Neural cell (in vitro differentiated cells): ENCODE measurements around the gene SCUBE1. TPM values are rescaled to one million over a fixed set of nuclear protein-coding genes. Genes with fewer than 3 reads are reported as not detected.

Experiments used
- H2AFZ ChIP-seq: fragments of 200-600, 300-800 bp; sonication (generic), shearing (Covaris generic); 2 replicates; pipeline ENCODE4 v1.6.0; 2014; ENCODE audit warnings: low read depth, mild to moderate bottlenecking, antibody characterized with exemption, low read length, moderate library complexity
- H3F3A ChIP-seq: fragments of 200-600 bp; shearing (Covaris generic); 2 replicates; pipeline ENCODE4 v1.6.1; 2016; ENCODE audit warnings: mild to moderate bottlenecking, moderate library complexity, mixed read lengths, antibody characterized with exemption, low read length; ENCODE audit not compliant: insufficient read depth, poor library complexity, severe bottlenecking
- H3K27ac ChIP-seq: fragments of 200-600, 300-800 bp; sonication (generic), shearing (Covaris generic); 2 replicates; pipeline ENCODE4 v1.5.1; 2014; ENCODE audit warnings: mild to moderate bottlenecking, low read length, moderate library complexity
- H3K27me3 ChIP-seq: fragments of 300-800, 200-600 bp; sonication (generic), shearing (Covaris generic); 2 replicates; pipeline ENCODE4 v1.6.0; 2014; ENCODE audit warnings: mild to moderate bottlenecking, low read depth, low read length, moderate library complexity; ENCODE audit not compliant: insufficient read depth
- H3K36me3 ChIP-seq: fragments of 300-800, 200-600 bp; sonication (generic), shearing (Covaris generic); 2 replicates; pipeline ENCODE4 v1.5.1; 2014; ENCODE audit warnings: mild to moderate bottlenecking, antibody characterized with exemption, low read length, moderate library complexity; ENCODE audit not compliant: insufficient read depth
- H3K4me2 ChIP-seq: fragments of 300-800, 200-600 bp; sonication (generic), shearing (Covaris generic); 2 replicates; pipeline ENCODE4 v1.6.0; 2014; ENCODE audit warnings: mild to moderate bottlenecking, low read length
- H3K4me3 ChIP-seq: fragments of 300-800, 200-600 bp; sonication (generic), shearing (Covaris generic); 2 replicates; pipeline ENCODE4 v1.5.1; 2014; ENCODE audit warnings: mild to moderate bottlenecking, low read length, moderate library complexity
- H3K79me2 ChIP-seq: fragments of 200-600 bp; shearing (Covaris generic); replicated peaks from 2 replicates; pipeline ENCODE4 v1.6.0; 2014; ENCODE audit warnings: mild to moderate bottlenecking, low read length, moderate library complexity; ENCODE audit not compliant: insufficient read depth
- H3K9ac ChIP-seq: fragments of 300-800, 200-600 bp; sonication (generic), shearing (Covaris generic); 2 replicates; pipeline ENCODE4 v1.6.1; 2016; ENCODE audit warnings: mild to moderate bottlenecking, low read length, mixed read lengths
- H3K9me2 ChIP-seq: fragments of 200-600 bp; shearing (Covaris generic); 2 replicates; pipeline ENCODE4 v1.6.1; 2016; ENCODE audit warnings: mild to moderate bottlenecking, low read length, mixed read lengths; ENCODE audit not compliant: insufficient read depth
- H3K9me3 ChIP-seq: fragments of 200-600, 300-800 bp; sonication (generic), shearing (Covaris generic); 2 replicates; pipeline ENCODE4 v1.6.1; 2016; ENCODE audit warnings: mild to moderate bottlenecking, mixed run types, low read length, moderate library complexity, mixed read lengths
- H4K20me1 ChIP-seq: fragments of 200-600 bp; shearing (Covaris generic); 2 replicates; pipeline ENCODE4 v1.6.1; 2016; ENCODE audit warnings: mild to moderate bottlenecking, mixed run types; ENCODE audit not compliant: insufficient read depth
- EP300 ChIP-seq: fragments of 450-650 bp; conservative IDR thresholded peaks from 2 replicates; pipeline ENCODE4 v1.6.1; 2014; ENCODE audit warnings: antibody characterized with exemption, mild to moderate bottlenecking, moderate library complexity; ENCODE audit not compliant: poor library complexity, severe bottlenecking
- EZH2 ChIP-seq: fragments of 200-600, 300-800 bp; shearing (Covaris generic), sonication (generic); IDR thresholded peaks from 2 replicates; pipeline ENCODE4 v1.6.1; 2014; ENCODE audit warnings: antibody characterized with exemption, low read length, borderline replicate concordance, mild to moderate bottlenecking; ENCODE audit not compliant: insufficient read depth, poor library complexity, severe bottlenecking
- MXI1 ChIP-seq: fragments of 450-650 bp; conservative IDR thresholded peaks from 2 replicates; pipeline ENCODE4 v1.6.1; 2014; ENCODE audit warnings: antibody characterized with exemption, mild to moderate bottlenecking; ENCODE audit not compliant: poor library complexity, severe bottlenecking
- POLR2AphosphoS5 ChIP-seq: IDR thresholded peaks from 2 replicates; pipeline ENCODE4 v1.6.1; 2012
- RAD21 ChIP-seq: fragments of 450-650 bp; conservative IDR thresholded peaks from 2 replicates; pipeline ENCODE4 v1.6.1; 2014; ENCODE audit warnings: antibody characterized with exemption, mild to moderate bottlenecking, moderate library complexity
- SMC3 ChIP-seq: fragments of 450-650 bp; conservative IDR thresholded peaks from 2 replicates; pipeline ENCODE4 v1.6.1; 2014; ENCODE audit warnings: antibody characterized with exemption, mild to moderate bottlenecking, moderate library complexity; ENCODE audit not compliant: poor library complexity
- TAF1 ChIP-seq: IDR thresholded peaks from 2 replicates; pipeline ENCODE4 v1.6.1; 2012; ENCODE audit warnings: low read depth
- polyA plus RNA-seq: library from polyadenylated mRNA; depleted of rRNA; stranded (reverse); fragments of >200 nt; gene quantifications from 2 replicates; pipeline ENCODE4 v1.2.3, GENCODE V29; 2014
- TF ChIP-seq, protein P1 (sequence below): fragments of 450-650 bp; IDR thresholded peaks from 2 replicates; pipeline ENCODE4 v1.5.1; 2014; ENCODE audit warnings: antibody characterized with exemption, mild to moderate bottlenecking, moderate library complexity; ENCODE audit not compliant: poor library complexity, severe bottlenecking
- TF ChIP-seq, protein P2 (sequence below): IDR thresholded peaks from 2 replicates; pipeline ENCODE4 v1.6.1; 2012; ENCODE audit warnings: borderline replicate concordance

SCUBE1 gene
- polyA plus RNA-seq, 1 donor from 2014 or later = 8.4 TPM

DNA sequence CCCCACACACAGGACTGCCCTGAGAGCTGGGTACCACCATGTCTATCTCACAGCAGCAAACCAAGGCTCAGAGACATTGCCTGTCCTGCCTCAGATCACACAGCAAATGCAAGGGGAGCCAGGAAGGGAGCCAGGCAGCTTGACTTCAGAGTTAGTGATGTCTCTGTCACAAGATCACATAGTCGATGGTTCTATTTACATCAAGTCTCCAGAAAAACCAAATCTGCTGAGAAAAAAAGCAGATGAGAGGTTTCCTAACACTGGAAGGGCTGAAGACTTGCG lies 16.1 kb downstream of the SCUBE1 start:
- Histone ChIP-seq H3F3A (no peaks in the 10 kb centered on the region), H3K79me2 (peaks cover 27% of the 10 kb centered on the region), H4K20me1 (no peaks in the 10 kb centered on the region)

DNA sequence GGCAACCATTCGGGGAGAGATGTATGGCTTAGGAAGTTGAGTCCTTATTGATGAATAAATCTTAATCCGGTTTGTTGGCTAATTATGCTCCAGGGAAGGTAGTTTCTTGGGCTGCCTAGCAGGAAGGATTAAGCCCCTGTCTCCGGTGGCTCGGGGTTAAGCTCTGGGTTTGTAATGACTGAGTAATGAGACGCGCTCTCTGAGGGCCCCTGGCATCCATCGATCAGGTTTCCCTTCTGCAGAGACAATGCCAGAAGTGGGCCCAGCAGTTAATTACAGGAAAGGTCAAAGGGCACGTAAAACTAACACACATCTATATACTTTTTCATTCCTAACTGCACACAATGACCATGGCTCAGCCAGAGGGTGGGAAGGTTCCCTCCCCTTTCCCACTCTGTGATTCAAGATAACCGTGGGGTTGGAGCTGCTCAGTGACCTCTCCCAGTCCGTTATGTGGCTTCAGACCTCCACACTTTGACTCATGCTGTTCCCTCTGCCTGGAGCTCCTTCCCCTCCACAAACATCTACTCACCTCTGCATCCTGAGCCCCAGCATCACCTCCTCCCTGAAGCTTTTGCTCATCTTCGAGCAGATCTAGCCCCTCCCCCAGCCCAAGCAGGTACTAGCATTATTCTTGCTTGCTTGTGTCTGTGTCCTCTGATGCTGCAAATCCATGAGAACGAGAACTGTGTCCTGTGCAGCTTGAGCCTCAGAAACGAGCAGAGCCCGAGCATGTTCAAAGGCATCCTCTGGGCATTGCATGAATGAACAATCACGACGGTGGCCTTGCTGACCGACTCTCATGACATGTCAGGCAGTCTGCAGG lies 16.6 kb downstream of the SCUBE1 start:
- no peaks in the 10 kb centered on the region for H3F3A ChIP-seq
- H3K36me3 ChIP-seq = no peaks in the 10 kb centered on the region
- TF ChIP-seq, protein P1, sequence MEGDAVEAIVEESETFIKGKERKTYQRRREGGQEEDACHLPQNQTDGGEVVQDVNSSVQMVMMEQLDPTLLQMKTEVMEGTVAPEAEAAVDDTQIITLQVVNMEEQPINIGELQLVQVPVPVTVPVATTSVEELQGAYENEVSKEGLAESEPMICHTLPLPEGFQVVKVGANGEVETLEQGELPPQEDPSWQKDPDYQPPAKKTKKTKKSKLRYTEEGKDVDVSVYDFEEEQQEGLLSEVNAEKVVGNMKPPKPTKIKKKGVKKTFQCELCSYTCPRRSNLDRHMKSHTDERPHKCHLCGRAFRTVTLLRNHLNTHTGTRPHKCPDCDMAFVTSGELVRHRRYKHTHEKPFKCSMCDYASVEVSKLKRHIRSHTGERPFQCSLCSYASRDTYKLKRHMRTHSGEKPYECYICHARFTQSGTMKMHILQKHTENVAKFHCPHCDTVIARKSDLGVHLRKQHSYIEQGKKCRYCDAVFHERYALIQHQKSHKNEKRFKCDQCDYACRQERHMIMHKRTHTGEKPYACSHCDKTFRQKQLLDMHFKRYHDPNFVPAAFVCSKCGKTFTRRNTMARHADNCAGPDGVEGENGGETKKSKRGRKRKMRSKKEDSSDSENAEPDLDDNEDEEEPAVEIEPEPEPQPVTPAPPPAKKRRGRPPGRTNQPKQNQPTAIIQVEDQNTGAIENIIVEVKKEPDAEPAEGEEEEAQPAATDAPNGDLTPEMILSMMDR = no peak
- TF ChIP-seq EZH2 = no peak
- TF ChIP-seq SMC3 = no peak
- H4K20me1 ChIP-seq = no peaks in the 10 kb centered on the region
- H2AFZ ChIP-seq = peak overlapping the region; percentile 2
- no peak overlapping the region for H3K27ac ChIP-seq
- H3K4me2 ChIP-seq = peak overlapping the region; percentile 25
- H3K4me3 ChIP-seq = peak overlapping the region; percentile 52
- H3K79me2 ChIP-seq = peaks cover 27% of the 10 kb centered on the region
- no peaks in the 10 kb centered on the region for H3K9me3 ChIP-seq
- no peaks in the 10 kb centered on the region for H3K9me2 ChIP-seq
- peak overlapping the region; percentile 53 for H3K9ac ChIP-seq
- no peaks in the 10 kb centered on the region for H3K27me3 ChIP-seq

More for the DNA sequence above, 16.1 kb downstream of the SCUBE1 start:
- peak overlapping the region; percentile 25 for H3K4me2 ChIP-seq
- no peaks in the 10 kb centered on the region for H3K9me2 ChIP-seq
- H2AFZ ChIP-seq = no peak overlapping the region
- H3K9ac ChIP-seq = no peak overlapping the region
- H3K27ac ChIP-seq = no peak overlapping the region
- no peaks in the 10 kb centered on the region for H3K27me3 ChIP-seq
- H3K9me3 ChIP-seq = no peaks in the 10 kb centered on the region
- no peak for TF ChIP-seq EZH2
- TF ChIP-seq, protein P2, sequence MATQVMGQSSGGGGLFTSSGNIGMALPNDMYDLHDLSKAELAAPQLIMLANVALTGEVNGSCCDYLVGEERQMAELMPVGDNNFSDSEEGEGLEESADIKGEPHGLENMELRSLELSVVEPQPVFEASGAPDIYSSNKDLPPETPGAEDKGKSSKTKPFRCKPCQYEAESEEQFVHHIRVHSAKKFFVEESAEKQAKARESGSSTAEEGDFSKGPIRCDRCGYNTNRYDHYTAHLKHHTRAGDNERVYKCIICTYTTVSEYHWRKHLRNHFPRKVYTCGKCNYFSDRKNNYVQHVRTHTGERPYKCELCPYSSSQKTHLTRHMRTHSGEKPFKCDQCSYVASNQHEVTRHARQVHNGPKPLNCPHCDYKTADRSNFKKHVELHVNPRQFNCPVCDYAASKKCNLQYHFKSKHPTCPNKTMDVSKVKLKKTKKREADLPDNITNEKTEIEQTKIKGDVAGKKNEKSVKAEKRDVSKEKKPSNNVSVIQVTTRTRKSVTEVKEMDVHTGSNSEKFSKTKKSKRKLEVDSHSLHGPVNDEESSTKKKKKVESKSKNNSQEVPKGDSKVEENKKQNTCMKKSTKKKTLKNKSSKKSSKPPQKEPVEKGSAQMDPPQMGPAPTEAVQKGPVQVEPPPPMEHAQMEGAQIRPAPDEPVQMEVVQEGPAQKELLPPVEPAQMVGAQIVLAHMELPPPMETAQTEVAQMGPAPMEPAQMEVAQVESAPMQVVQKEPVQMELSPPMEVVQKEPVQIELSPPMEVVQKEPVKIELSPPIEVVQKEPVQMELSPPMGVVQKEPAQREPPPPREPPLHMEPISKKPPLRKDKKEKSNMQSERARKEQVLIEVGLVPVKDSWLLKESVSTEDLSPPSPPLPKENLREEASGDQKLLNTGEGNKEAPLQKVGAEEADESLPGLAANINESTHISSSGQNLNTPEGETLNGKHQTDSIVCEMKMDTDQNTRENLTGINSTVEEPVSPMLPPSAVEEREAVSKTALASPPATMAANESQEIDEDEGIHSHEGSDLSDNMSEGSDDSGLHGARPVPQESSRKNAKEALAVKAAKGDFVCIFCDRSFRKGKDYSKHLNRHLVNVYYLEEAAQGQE = no peak
- TF ChIP-seq, protein P1 = no peak
- no peak for TF ChIP-seq RAD21
- TF ChIP-seq EP300 = no peak
- no peak for TF ChIP-seq MXI1
- no peak for TF ChIP-seq SMC3
- no peak for TF ChIP-seq POLR2AphosphoS5
- no peak for TF ChIP-seq TAF1
- no peaks in the 10 kb centered on the region for H3K36me3 ChIP-seq
- H3K4me3 ChIP-seq = peak overlapping the region; percentile 52
